Measurements from ENCODE around the gene FBXL13.

Gene FBXL13

DNA sequence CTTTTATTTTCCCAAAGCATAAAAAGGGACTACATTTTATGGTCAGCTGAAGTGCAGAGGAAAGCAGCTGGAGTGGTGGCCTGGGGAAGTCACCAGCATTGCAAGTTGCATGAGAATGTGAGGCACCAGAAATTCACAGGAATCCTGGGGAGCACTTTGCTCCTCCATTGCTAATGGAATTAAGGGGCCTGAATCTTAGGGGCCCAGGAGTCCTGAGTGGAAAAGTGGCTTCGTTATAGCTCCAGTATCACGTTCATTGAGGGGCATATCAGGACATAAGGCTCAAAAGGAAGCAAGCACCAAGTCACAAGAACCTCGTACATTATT lies 214.8 kb downstream of the FBXL13 start:
- TF ChIP-seq NFIC (IDR thresholded peaks at IDR 0.05), result no peak

DNA sequence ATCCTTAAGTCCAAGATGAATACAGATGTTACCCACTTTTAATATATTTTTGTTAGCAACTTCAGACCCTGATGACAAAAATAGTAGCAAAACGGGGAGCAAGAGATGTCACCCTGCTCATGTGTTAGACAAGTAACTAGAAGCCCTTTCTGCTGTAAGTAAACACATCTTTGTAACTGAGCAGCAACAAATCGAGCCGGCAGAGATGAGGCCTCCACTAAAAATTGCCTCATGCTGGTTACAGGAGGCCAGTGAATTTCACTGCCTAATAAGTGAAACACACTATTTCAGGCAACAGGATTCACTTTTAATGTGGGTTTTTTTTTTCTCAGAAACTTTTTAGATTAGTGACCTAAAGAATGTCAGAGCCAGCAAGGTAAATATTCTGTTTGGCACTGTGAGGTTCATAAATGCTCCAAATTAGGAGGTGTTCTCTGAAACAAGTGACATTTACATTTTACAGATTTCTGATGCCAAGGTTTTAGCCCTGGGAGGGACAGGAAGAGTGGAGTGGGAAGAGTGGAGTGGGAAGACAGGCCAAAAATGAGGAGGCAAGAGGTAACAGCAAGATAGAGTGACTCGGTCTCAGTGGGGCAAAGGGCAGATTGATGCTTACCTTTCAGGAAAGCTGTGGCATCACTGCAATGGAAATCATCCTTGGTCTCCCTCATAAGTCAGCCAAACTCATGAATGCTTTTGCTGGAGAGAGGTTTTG lies 215.4 kb downstream of the FBXL13 start:
- no peak for TF ChIP-seq ZBTB7A (IDR thresholded peaks at IDR 0.05; ENCODE audit: low read depth)
- no peak for TF ChIP-seq EP300 (IDR thresholded peaks at IDR 0.05; ENCODE audit: borderline replicate concordance)
- no peak for TF ChIP-seq EGR1 (IDR thresholded peaks at IDR 0.05)
- TF ChIP-seq, protein P1, sequence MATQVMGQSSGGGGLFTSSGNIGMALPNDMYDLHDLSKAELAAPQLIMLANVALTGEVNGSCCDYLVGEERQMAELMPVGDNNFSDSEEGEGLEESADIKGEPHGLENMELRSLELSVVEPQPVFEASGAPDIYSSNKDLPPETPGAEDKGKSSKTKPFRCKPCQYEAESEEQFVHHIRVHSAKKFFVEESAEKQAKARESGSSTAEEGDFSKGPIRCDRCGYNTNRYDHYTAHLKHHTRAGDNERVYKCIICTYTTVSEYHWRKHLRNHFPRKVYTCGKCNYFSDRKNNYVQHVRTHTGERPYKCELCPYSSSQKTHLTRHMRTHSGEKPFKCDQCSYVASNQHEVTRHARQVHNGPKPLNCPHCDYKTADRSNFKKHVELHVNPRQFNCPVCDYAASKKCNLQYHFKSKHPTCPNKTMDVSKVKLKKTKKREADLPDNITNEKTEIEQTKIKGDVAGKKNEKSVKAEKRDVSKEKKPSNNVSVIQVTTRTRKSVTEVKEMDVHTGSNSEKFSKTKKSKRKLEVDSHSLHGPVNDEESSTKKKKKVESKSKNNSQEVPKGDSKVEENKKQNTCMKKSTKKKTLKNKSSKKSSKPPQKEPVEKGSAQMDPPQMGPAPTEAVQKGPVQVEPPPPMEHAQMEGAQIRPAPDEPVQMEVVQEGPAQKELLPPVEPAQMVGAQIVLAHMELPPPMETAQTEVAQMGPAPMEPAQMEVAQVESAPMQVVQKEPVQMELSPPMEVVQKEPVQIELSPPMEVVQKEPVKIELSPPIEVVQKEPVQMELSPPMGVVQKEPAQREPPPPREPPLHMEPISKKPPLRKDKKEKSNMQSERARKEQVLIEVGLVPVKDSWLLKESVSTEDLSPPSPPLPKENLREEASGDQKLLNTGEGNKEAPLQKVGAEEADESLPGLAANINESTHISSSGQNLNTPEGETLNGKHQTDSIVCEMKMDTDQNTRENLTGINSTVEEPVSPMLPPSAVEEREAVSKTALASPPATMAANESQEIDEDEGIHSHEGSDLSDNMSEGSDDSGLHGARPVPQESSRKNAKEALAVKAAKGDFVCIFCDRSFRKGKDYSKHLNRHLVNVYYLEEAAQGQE (IDR thresholded peaks at IDR 0.05; ENCODE audit: low read depth), result no peak
- TF ChIP-seq TAF1 (IDR thresholded peaks at IDR 0.05; ENCODE audit: low read depth), result no peak
- TF ChIP-seq, protein P2, sequence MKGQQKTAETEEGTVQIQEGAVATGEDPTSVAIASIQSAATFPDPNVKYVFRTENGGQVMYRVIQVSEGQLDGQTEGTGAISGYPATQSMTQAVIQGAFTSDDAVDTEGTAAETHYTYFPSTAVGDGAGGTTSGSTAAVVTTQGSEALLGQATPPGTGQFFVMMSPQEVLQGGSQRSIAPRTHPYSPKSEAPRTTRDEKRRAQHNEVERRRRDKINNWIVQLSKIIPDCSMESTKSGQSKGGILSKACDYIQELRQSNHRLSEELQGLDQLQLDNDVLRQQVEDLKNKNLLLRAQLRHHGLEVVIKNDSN (IDR thresholded peaks at IDR 0.05), result no peak

DNA sequence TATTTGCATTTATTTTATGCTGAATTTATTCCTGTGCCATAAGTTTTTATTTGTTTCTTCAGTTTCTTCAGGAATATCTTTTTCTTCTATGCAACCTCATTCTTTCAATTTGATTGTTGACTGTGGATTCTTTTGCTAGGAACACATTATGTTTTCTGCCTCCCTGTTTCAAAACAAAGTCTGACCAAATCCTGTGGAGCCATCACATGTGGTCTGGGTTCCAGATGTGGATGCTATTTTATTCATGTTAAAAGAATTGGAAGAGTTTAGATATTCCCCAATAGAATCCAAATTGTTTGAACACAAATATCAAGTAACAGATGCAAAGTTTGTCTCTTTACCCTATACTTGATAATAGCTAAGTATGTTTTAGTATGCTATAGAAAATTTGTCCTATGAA lies 218.6 kb downstream of the FBXL13 start:
- TF ChIP-seq EP300 (IDR thresholded peaks at IDR 0.05; ENCODE audit: borderline replicate concordance), result no peak
- TF ChIP-seq ZBTB7A (IDR thresholded peaks at IDR 0.05; ENCODE audit: low read depth), result no peak
- no peak for TF ChIP-seq EGR1 (IDR thresholded peaks at IDR 0.05)
- TF ChIP-seq TEAD4 (IDR thresholded peaks at IDR 0.05), result no peak
- TF ChIP-seq, protein P1 (IDR thresholded peaks at IDR 0.05; ENCODE audit: low read depth), result no peak
- no peak for TF ChIP-seq YY1 (IDR thresholded peaks at IDR 0.05; ENCODE audit: low read depth)
- no peak for TF ChIP-seq NFIC (IDR thresholded peaks at IDR 0.05)
- no peak for TF ChIP-seq TCF12 (IDR thresholded peaks at IDR 0.05; ENCODE audit: low read depth)
- TF ChIP-seq, protein P3, sequence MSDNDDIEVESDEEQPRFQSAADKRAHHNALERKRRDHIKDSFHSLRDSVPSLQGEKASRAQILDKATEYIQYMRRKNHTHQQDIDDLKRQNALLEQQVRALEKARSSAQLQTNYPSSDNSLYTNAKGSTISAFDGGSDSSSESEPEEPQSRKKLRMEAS (IDR thresholded peaks at IDR 0.05), result no peak
- TF ChIP-seq CEBPB (IDR thresholded peaks at IDR 0.05), result no peak
- no peak for TF ChIP-seq TAF1 (IDR thresholded peaks at IDR 0.05; ENCODE audit: low read depth)
- TF ChIP-seq, protein P2 (IDR thresholded peaks at IDR 0.05), result no peak
- no peak for TF ChIP-seq CREB1 (IDR thresholded peaks at IDR 0.05; ENCODE audit: low read depth)
- TF ChIP-seq FOXM1 (IDR thresholded peaks at IDR 0.05; ENCODE audit: borderline replicate concordance, low read depth), result no peak
- TF ChIP-seq RAD21 (IDR thresholded peaks at IDR 0.05; ENCODE audit: low read depth), result no peak

DNA sequence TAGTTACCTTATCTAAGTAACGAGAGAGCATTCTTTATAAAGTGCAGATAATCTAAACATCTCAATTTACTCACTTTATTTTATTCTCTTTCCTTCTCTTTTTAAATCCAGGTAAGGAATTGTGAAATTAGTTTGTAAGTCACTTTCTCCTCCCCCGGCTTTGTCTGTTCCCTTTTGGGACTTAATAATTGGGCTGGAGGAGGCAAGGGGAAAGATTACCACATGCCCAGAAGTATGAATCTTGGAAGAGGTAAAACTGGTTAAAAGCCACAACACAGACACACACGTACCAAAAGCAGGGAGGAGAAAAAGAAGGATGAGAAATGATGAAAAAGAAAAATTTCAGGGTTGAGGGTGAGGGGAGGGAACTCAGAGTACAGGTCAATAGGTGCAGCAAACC lies 225.1 kb downstream of the FBXL13 start:
- no peak for TF ChIP-seq EGR1 (IDR thresholded peaks at IDR 0.05)
- TF ChIP-seq ZBTB7A (IDR thresholded peaks at IDR 0.05; ENCODE audit: low read depth), result no peak
- TF ChIP-seq TAF1 (IDR thresholded peaks at IDR 0.05; ENCODE audit: low read depth), result no peak
- TF ChIP-seq EP300 (IDR thresholded peaks at IDR 0.05; ENCODE audit: borderline replicate concordance), result no peak

DNA sequence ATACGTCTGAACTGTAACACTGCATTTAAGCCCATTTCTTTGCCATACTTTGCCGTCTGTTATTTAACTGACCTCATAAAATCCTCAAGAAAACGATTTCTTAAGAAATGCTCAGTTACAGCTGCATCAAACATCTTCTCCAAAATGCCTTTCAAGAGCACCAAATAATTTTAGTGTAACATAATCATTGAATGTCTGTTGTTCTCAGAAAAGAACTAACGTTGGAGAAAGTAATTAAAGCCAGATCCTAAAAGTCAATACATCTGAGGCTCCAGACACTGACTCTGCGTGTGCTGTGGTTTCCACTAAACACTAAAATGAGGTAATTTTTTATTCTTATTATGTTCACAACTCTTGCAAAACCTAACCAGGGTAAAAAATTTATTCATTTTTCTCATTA lies 225.5 kb downstream of the FBXL13 start:
- no peak for TF ChIP-seq TCF12 (IDR thresholded peaks at IDR 0.05; ENCODE audit: low read depth)
- TF ChIP-seq TAF1 (IDR thresholded peaks at IDR 0.05; ENCODE audit: low read depth), result no peak
- TF ChIP-seq ZBTB7A (IDR thresholded peaks at IDR 0.05; ENCODE audit: low read depth), result no peak
- TF ChIP-seq FOXM1 (IDR thresholded peaks at IDR 0.05; ENCODE audit: borderline replicate concordance, low read depth), result no peak
- no peak for TF ChIP-seq EP300 (IDR thresholded peaks at IDR 0.05; ENCODE audit: borderline replicate concordance)
- TF ChIP-seq CEBPB (IDR thresholded peaks at IDR 0.05), result no peak
- no peak for TF ChIP-seq NFIC (IDR thresholded peaks at IDR 0.05)
- no peak for TF ChIP-seq TEAD4 (IDR thresholded peaks at IDR 0.05)
- TF ChIP-seq RAD21 (IDR thresholded peaks at IDR 0.05; ENCODE audit: low read depth), result no peak
- no peak for TF ChIP-seq CREB1 (IDR thresholded peaks at IDR 0.05; ENCODE audit: low read depth)
- TF ChIP-seq EGR1 (IDR thresholded peaks at IDR 0.05), result no peak
- TF ChIP-seq, protein P1 (IDR thresholded peaks at IDR 0.05; ENCODE audit: low read depth), result no peak
- TF ChIP-seq, protein P2 (IDR thresholded peaks at IDR 0.05), result no peak
- TF ChIP-seq, protein P3 (IDR thresholded peaks at IDR 0.05), result no peak
- no peak for TF ChIP-seq YY1 (IDR thresholded peaks at IDR 0.05; ENCODE audit: low read depth)

Data from Ishikawa (cell line).